Uterus (tissue), 4 donors: ENCODE measurements around the gene PDZK1IP1. TPM values are rescaled to one million over a fixed set of nuclear protein-coding genes. Genes with fewer than 3 reads are reported as not detected.

ENCODE experiments used
- DNase-seq, 2 donors: peaks; one replicate each; pipeline ENCODE4 v3.0.0-alpha.2; 2019 to 2020
- H3K27ac ChIP-seq, 2 donors: fragments of 200-600 bp; sonication (generic); 1 replicate in 1 of 2; 2 replicates in 1 of 2; pipeline ENCODE4 v1.5.1; 2016 to 2018
- H3K27me3 ChIP-seq, 2 donors: fragments of 200-600 bp; sonication (generic); one replicate each; pipeline ENCODE4 v1.5.1; 2018 to 2019; ENCODE audit warnings: control low read depth in 1 of 2
- H3K36me3 ChIP-seq, 2 donors: fragments of 200-600 bp; sonication (generic); one replicate each; pipeline ENCODE4 v1.5.1; 2019; ENCODE audit warnings: control low read depth in 1 of 2
- H3K4me1 ChIP-seq, 2 donors: fragments of 200-600 bp; sonication (generic); one replicate each; pipeline ENCODE4 v1.5.1; 2018 to 2019; ENCODE audit warnings: control low read depth in 1 of 2
- H3K4me3 ChIP-seq, 2 donors: fragments of 200-600 bp; sonication (generic); 1 replicate in 1 of 2; 2 replicates in 1 of 2; pipeline ENCODE4 v1.5.1; 2018 to 2019; ENCODE audit warnings: mild to moderate bottlenecking in 1 of 2
- H3K9me3 ChIP-seq, 2 donors: fragments of 200-600 bp; sonication (generic); one replicate each; pipeline ENCODE4 v1.5.1; 2019; ENCODE audit warnings: control low read depth in 1 of 2
- CTCF ChIP-seq, 4 experiments: fragments of 200-600 bp in 2 of 4; fragments of 450-650 bp in 2 of 4; sonication (generic) in 2 of 4; IDR thresholded peaks; one replicate each; pipeline ENCODE4 v1.5.1; 2016 to 2019; ENCODE audit warnings: antibody characterized with exemption in 4 of 4, mild to moderate bottlenecking in 2 of 4, moderate library complexity in 1 of 4
- POLR2A ChIP-seq, 2 donors: fragments of 450-650 bp; IDR thresholded peaks; one replicate each; pipeline ENCODE4 v1.6.1; 2016; ENCODE audit warnings: antibody characterized with exemption in 2 of 2, mild to moderate bottlenecking in 1 of 2, moderate library complexity in 1 of 2
- intact Hi-C: fragments of 100-400 bp; cut with DNase I; formaldehyde crosslinking; loops from one replicate; pipeline ENCODE4 v1.15.1; 2023; ENCODE audit warnings: low total_unique reads
- total RNA-seq, 4 donors: library from RNA; depleted of rRNA in 3 of 4; stranded (reverse); fragments of >200 nt in 3 of 4; gene quantifications; one replicate each; pipeline versions ENCODE4 v1.1.0 to v1.2.4, GENCODE V29; 2014 to 2023
- donor health status: DM: yes; HTN: yes; CAD: no.

Gene PDZK1IP1
- total RNA-seq, 4 donors from 2014 or later: 0.48 TPM; not detected in 3

- Histone ChIP-seq H3K9me3 (no peaks in the 10 kb centered on the region), H3K4me3 (no peak overlapping the region), H3K27ac (no peak overlapping the region), H3K27me3 (peaks cover 0 to 27% of the 10 kb centered on the region in 2 donors), H3K36me3 (no peaks in the 10 kb centered on the region), H3K4me1 (peaks cover 0 to 16% of the 10 kb centered on the region in 2 donors)
- intact Hi-C loops: no loop called here
- TF ChIP-seq POLR2A (IDR thresholded peaks at IDR 0.05) (no peak), CTCF (IDR thresholded peaks at IDR 0.05) (no peak)
- DNase-seq: peak in 1 of 2 donors; percentile 6
These were observed 33.5 kb upstream of the PDZK1IP1 start for GRCh38 chr1:47223174-47223920.

- intact Hi-C loops: no loop called here
- Histone ChIP-seq H3K9me3 (no peaks in the 10 kb centered on the region), H3K27me3 (peaks cover 0 to 18% of the 10 kb centered on the region in 2 donors), H3K4me3 (no peak overlapping the region), H3K4me1 (peaks cover 0 to 16% of the 10 kb centered on the region in 2 donors), H3K36me3 (no peaks in the 10 kb centered on the region), H3K27ac (no peak overlapping the region)
- peak in 1 of 2 donors; percentile 4 for DNase-seq
- no peak for TF ChIP-seq POLR2A (IDR thresholded peaks at IDR 0.05)
- no peak for TF ChIP-seq CTCF (IDR thresholded peaks at IDR 0.05)
These were observed 32.6 kb upstream of the PDZK1IP1 start for GRCh38 chr1:47222476-47222875.

GRCh38 chr1:47219590-47220220 is 29.9 kb upstream of the PDZK1IP1 start:
- intact Hi-C loops: no loop called here
- peaks cover 0 to 5% of the 10 kb centered on the region in 2 donors for H3K27me3 ChIP-seq
- no peaks in the 10 kb centered on the region for H3K36me3 ChIP-seq
- peaks cover 0 to 3% of the 10 kb centered on the region in 2 donors for H3K4me1 ChIP-seq
- no peak for TF ChIP-seq CTCF (IDR thresholded peaks at IDR 0.05)
- TF ChIP-seq POLR2A (IDR thresholded peaks at IDR 0.05): no peak
- no peaks in the 10 kb centered on the region for H3K9me3 ChIP-seq
- DNase-seq: no peak
- no peak overlapping the region for H3K27ac ChIP-seq
- H3K4me3 ChIP-seq: no peak overlapping the region

- Histone ChIP-seq H3K27me3 (no peaks in the 10 kb centered on the region), H3K27ac (no peak overlapping the region), H3K4me3 (no peak overlapping the region), H3K36me3 (no peaks in the 10 kb centered on the region), H3K9me3 (no peaks in the 10 kb centered on the region), H3K4me1 (no peaks in the 10 kb centered on the region)
- intact Hi-C loops: no loop called here
- TF ChIP-seq POLR2A (IDR thresholded peaks at IDR 0.05) (no peak), CTCF (IDR thresholded peaks at IDR 0.05) (no peak)
- DNase-seq: no peak
These were observed 29.2 kb upstream of the PDZK1IP1 start for GRCh38 chr1:47219001-47219400.
